ENCODE measurements around the gene LTA.

The LTA gene, protein sequence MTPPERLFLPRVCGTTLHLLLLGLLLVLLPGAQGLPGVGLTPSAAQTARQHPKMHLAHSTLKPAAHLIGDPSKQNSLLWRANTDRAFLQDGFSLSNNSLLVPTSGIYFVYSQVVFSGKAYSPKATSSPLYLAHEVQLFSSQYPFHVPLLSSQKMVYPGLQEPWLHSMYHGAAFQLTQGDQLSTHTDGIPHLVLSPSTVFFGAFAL

GRCh38 chr6:31572041-31572911, at the start of gene LTA:
Gene LTA, plus strand, starts transcription at chr6:31572289. Its CDS starts 454 bp downstream, at chr6:31572743.
- peak; percentile 78 for DNase-seq (ENCODE audit: low read depth in 2 of 2)

DNA sequence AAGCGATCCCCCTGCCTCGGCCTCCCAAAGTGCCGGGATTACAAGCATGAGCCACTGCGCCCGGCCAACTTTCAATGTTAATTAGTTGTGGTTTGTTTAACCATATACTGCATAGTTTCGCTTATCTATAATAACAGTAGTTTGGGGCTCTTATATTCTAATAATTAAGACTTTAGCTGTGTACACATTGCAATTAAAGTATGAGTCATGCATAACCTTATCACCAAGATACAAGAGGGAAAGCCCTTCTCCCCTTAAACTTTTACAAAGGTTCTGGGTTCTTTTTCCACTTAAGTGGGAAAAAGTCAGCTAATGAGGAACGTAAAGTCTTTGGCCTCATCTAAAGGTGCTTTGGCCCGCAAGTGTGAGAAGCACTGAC, 46.5 kb upstream of the LTA start:
- no peak for DNase-seq (ENCODE audit: low read depth in 2 of 2)

- DNase-seq (ENCODE audit: low read depth in 2 of 2), result no peak
Observed at GRCh38 chr6:31525932-31526591, 46.0 kb upstream of the LTA start.

DNA sequence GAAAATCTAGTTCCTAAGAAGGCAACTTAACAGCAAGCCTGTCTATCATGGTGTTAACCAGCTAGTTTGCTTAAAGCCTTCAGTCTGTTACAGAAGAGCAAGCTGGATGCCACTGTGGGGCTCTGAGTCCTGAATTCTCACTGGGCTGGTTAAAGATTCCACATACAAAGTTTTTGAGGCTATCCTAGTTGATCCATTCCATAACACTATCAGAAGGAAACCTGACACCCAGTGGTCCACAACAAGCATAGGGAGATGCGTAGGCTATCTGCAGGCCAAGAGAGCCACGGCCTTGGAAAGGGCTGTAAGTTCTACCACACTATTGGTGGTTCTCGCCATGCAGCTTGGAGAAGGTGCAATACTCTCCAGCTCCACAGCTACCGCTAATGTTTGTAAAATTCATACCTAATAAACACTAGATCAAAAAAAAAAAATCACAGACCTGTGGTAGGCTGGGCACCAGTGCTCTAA, 43.7 kb upstream of the LTA start:
- DNase-seq (ENCODE audit: low read depth in 2 of 2), result no peak

DNA sequence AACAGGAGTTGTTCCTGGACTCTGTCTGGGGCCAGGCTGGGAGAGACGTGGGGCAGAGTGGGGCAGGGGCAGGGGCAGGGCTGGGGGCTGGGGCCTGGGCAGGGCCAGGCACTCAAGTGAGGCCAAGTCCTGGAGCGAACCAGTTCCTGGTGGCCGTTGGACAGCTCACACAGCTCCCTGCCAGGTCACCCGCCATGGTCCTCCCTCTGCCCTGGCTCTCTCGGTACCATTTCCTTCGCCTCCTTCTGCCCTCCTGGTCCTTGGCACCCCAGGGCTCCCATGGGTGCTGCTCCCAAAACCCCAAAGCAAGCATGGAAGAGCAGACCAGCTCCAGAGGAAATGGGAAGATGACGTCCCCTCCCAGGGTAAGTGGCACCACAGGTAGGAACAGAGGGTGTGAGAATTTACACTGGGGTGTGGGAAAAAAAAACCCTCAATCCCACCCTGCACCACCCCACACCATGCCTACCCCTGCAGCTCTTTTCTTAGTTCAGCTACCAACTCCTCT, 43.2 kb upstream of the LTA start, which contains the start of gene MCCD1:
Gene MCCD1 (plus strand): TSS at position 142 of the 508 bp plus-strand sequence. CDS start 53 bp downstream, at position 195.
- DNase-seq (ENCODE audit: low read depth in 2 of 2), result no peak

DNA sequence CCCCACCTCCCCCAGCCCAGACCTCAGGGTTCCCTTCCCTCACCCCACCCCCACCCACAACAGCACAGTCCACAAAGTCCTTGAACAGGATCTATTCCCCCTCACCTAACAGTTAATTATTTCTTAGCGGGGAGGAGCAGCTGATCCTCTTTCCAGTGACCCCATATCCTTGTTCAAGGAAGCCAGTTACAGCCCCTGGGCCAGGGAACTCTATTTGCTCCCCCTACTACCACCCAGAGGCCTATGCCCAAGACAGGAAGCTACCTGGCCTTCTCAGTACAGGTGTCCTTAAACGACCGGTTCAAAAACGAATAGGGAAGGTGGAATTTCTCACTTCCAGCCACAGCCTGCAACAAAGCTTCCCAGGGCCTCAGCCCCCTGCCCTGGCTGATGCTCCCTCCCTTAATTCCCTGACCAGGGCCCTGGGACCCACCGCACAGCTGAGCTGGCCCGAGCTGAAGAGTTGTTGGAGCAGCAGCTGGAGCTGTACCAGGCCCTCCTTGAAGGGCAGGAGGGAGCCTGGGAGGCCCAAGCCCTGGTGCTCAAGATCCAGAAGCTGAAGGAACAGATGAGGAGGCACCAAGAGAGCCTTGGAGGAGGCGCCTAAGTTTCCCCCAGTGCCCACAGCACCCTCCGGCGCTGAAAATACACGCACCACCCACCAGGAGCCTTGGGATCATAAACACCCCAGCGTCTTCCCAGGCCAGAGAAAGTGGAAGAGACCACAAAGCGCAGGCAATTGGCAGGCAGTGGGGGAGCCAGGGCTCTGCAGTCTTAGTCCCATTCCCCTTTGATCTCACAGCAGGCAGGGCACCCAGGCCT, 42.5 kb upstream of the LTA start:
- DNase-seq (ENCODE audit: low read depth in 2 of 2), result no peak

- no peak for DNase-seq (ENCODE audit: low read depth in 2 of 2)
Observed at GRCh38 chr6:31530659-31531058, 41.4 kb upstream of the LTA start.

GRCh38 chr6:31531162-31531561, 40.9 kb upstream of the LTA start:
- no peak for DNase-seq (ENCODE audit: low read depth in 2 of 2)

DNA sequence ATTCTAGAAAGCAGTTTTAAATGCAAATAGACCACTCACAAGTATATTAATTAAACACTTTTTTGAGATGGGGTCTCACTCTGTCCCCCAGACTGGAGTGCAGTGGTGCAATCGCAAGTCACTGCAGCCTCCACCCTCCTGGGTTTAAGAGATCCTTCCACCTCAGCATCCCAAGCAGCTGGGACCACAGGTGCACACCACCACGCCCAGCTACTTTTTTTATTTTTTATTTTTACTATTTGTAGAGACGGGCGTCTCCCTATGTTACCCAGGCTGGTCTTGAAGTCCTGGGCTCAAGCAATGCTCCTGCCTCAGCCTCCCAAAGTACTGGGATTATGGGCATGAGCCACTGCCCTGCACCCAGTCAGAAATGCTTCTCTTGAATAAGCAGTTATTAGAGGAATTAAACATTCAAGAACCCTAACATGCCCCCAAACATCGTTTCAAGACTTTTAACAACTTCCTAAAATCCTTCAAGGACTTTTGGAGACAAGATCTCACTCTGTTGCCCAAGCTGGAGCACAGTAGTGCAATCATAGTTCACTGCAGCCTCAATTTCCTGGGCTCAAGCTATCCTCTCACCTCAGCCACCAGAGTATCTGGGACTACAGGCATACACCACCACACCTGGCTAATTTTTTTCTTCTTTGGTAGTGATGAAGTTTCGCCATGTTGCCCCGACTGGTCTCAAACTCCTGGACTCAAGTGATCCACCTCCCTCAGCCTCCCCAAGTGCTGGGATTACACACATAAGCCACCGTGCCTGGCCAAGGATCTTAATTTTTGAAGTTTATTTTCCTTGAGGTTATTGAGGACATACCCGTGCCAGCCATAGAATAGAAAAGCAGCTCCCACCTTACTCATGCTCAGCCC, 40.1 kb upstream of the LTA start:
- DNase-seq (ENCODE audit: low read depth in 2 of 2), result no peak

DNA sequence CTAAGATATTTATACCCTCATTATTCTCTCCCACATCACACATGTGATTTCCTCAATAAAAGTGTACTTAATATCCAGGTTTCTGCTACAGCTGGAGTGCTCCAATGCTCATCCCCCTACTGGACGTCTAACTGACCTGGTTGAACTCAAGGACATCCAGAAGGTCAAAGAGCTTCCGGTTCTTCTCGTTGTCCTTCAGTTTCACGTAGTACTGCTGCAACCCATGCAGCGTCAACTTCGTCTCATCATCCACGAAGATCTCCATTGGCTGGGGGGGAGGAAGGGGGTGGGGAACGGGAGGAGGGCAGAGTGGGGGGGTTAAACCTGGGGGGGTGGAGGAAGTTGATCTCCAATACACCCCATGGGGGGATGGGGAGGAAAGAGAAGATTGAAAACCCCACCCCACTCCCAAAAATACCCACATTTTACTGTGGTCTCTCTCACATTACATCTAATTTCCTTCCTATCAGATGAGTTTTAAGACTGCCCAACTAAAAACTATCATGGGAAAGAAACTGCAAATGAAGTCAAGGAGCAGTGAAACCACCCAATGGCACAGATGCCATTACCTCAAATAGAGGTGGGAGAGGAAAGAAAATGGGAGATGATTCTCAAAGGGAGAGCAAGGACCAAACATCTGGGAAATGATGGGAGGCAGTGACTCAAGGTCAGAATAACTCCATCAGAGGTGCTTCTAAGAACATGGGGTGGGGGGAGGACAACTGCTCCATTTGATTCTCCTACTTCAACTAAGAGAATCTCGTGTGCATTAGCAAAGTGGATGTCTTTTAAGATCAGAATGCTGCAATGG, 39.2 kb upstream of the LTA start:
- no peak for DNase-seq (ENCODE audit: low read depth in 2 of 2)

- no peak for DNase-seq (ENCODE audit: low read depth in 2 of 2)
Observed at GRCh38 chr6:31533455-31533841, 38.6 kb upstream of the LTA start.

- DNase-seq (ENCODE audit: low read depth in 2 of 2), result no peak
Observed at GRCh38 chr6:31534011-31534410, 38.1 kb upstream of the LTA start.

- DNase-seq (ENCODE audit: low read depth in 2 of 2), result no peak
Observed at GRCh38 chr6:31534521-31535040, 37.5 kb upstream of the LTA start.

- no peak for DNase-seq (ENCODE audit: low read depth in 2 of 2)
Observed at GRCh38 chr6:31535538-31536324, 36.4 kb upstream of the LTA start.

- no peak for DNase-seq (ENCODE audit: low read depth in 2 of 2)
Observed at GRCh38 chr6:31538805-31539400, 33.2 kb upstream of the LTA start.

DNA sequence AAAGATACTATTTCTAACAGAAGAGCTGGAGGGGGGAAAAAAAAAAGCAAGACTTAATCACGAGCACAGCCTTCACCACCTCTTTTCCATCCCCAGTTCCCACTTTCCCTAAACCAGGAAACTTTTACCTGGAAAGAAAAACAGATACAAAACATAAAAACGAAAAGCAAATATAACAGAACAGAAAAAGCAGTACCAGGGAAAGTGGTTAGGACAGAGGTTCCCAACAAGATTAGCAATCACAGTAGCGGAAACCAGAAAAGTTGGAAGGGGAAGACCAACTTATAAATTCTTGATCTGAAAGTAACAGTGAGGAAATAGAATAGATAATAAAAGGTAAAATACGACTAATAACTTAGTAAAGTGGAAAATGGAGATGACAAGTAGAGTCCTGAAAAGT, 31.4 kb upstream of the LTA start:
- no peak for DNase-seq (ENCODE audit: low read depth in 2 of 2)

GRCh38 chr6:31541059-31541657, 30.9 kb upstream of the LTA start:
- DNase-seq (ENCODE audit: low read depth in 2 of 2), result peak in 1 of 2 donors; percentile 37

Measured in stimulated activated CD4-positive, alpha-beta T cell treated with anti-CD3 and anti-CD28 coated beads, Interleukin-15, amount 100 ng/mL, for 48 hours (primary cell).